K562 (cell line): ENCODE data around the gene EVL. TPM values are rescaled to one million over a fixed set of nuclear protein-coding genes. Genes with fewer than 3 reads are reported as not detected.

Source experiments
- ATAC-seq: fragments of 200-7000 bp; cut with Tn5 transposase; 3 replicates; pipeline ENCODE4 v1.9.1; 2020; ENCODE audit warnings: moderate library complexity
- BruUV-seq: library from RNA; stranded (reverse); fragments of 400-500 nt; replicated peaks from 2 replicates; lab custom pipeline; 2021; lab: Mats Ljungman, UMichigan
- CTCF ChIA-PET: fragments of 300-600 bp; formaldehyde crosslinking; extraction: SDS; loops from one replicate; lab custom pipeline; 2021; ENCODE audit warnings: low intra/inter-chr PET ratio; lab: Yijun Ruan, JAX
- POLR2A ChIA-PET: fragments of 300-600, 350-650 bp; sonication (Branson Sonifier 250); formaldehyde crosslinking; extraction: SDS; loops from one replicate; lab custom pipeline; 2021; ENCODE audit warnings: antibody characterized with exemption, inconsistent platforms; lab: Yijun Ruan, JAX
- DNase-seq, 4 experiments: peaks; one replicate each; pipeline versions ENCODE4 v3.0.0 to v3.0.0-alpha.2; 2011 to 2018; ENCODE audit warnings: low spot score in 3 of 4, mixed read lengths in 3 of 4; ENCODE audit errors: extremely low read depth in 1 of 4
- FAIRE-seq: peaks from 2 replicates; lab custom pipeline; 2011; peaks lifted over from hg19 to GRCh38; lab: Jason Lieb, UNC
- H2AFZ ChIP-seq: 2 replicates; pipeline ENCODE4 v1.6.0; 2011; ENCODE audit warnings: low read depth, low read length, control low read depth, inconsistent platforms
- H3K27ac ChIP-seq: fragments of 200-600 bp; 3 replicates; pipeline ENCODE4 v1.8.0; 2011; ENCODE audit warnings: low read depth, mild to moderate bottlenecking, control low read depth, inconsistent platforms, low read length, moderate library complexity, mixed read lengths; ENCODE audit errors: extremely low read depth
- H3K27me3 ChIP-seq, 2 experiments: fragments of 300-600 bp in 1 of 2; 2 replicates in 1 of 2; 3 replicates in 1 of 2; pipeline versions ENCODE4 v1.6.0 to v1.8.0; 2011; ENCODE audit warnings: inconsistent platforms in 2 of 2, low read length in 2 of 2, mild to moderate bottlenecking in 1 of 2, mixed read lengths in 1 of 2, moderate library complexity in 1 of 2; ENCODE audit not compliant: control insufficient read depth in 2 of 2, insufficient read depth in 2 of 2
- H3K36me3 ChIP-seq: fragments of 300-600 bp; 3 replicates; pipeline ENCODE4 v1.8.0; 2011; ENCODE audit warnings: mild to moderate bottlenecking, low read length, inconsistent platforms; ENCODE audit not compliant: control insufficient read depth, insufficient read depth
- H3K4me1 ChIP-seq, 2 experiments: fragments of 200-600 bp in 1 of 2; replicated peaks in 1 of 2; 2 replicates in 1 of 2; 3 replicates in 1 of 2; pipeline versions ENCODE4 v1.5.1 to v1.8.0; 2011; ENCODE audit warnings: inconsistent platforms in 2 of 2, low read length in 2 of 2, mild to moderate bottlenecking in 1 of 2, mixed read lengths in 1 of 2, moderate library complexity in 1 of 2; ENCODE audit not compliant: control insufficient read depth in 2 of 2, insufficient read depth in 2 of 2
- H3K4me2 ChIP-seq: 2 replicates; pipeline ENCODE4 v1.6.1; 2011; ENCODE audit warnings: low read length, control low read depth, inconsistent platforms, mixed read lengths; ENCODE audit not compliant: insufficient read depth
- H3K4me3 ChIP-seq: fragments of 200-600 bp; sonication (generic), shearing (Covaris generic); 2 replicates; pipeline ENCODE4 v1.5.1; 2016; ENCODE audit warnings: control low read depth, inconsistent platforms
- H3K79me2 ChIP-seq: fragments of 200-600 bp; 3 replicates; pipeline ENCODE4 v1.8.0; 2011; ENCODE audit warnings: low read length, inconsistent platforms; ENCODE audit not compliant: control insufficient read depth, insufficient read depth
- H3K9ac ChIP-seq, 2 experiments: 2 replicates each; pipeline versions ENCODE4 v1.6.0 to v1.6.1; 2011; ENCODE audit warnings: low read depth in 2 of 2, low read length in 2 of 2, control low read depth in 1 of 2, inconsistent platforms in 1 of 2, mild to moderate bottlenecking in 1 of 2, mixed read lengths in 1 of 2; ENCODE audit not compliant: insufficient read depth in 1 of 2
- H3K9me1 ChIP-seq: one replicate; pipeline ENCODE4 v1.6.0; 2011; ENCODE audit warnings: inconsistent platforms, mild to moderate bottlenecking, low read length, moderate library complexity; ENCODE audit not compliant: control insufficient read depth, insufficient read depth
- H3K9me3 ChIP-seq: replicated peaks from 2 replicates; pipeline ENCODE4 v1.5.1; 2011; ENCODE audit warnings: low read depth, low read length, inconsistent platforms; ENCODE audit not compliant: control insufficient read depth, insufficient read depth
- H4K20me1 ChIP-seq: replicated peaks from 2 replicates; pipeline ENCODE4 v1.6.1; 2011; ENCODE audit warnings: low read length, inconsistent platforms, mixed read lengths; ENCODE audit not compliant: control insufficient read depth, insufficient read depth
- ASH1L ChIP-seq: fragments of 450-650 bp; IDR thresholded peaks from 2 replicates; pipeline ENCODE4 v1.6.1; 2018; ENCODE audit warnings: borderline replicate concordance, mild to moderate bottlenecking, low read depth; ENCODE audit not compliant: partially characterized antibody
- GTF2A2 ChIP-seq: IDR thresholded peaks from 2 replicates; pipeline ENCODE4 v1.6.1; 2016; ENCODE audit warnings: mild to moderate bottlenecking, missing genetic modification characterization, missing compliant biosample characterization
- MLLT1 ChIP-seq, 2 experiments: fragments of 450-650 bp; IDR thresholded peaks; 2 replicates each; pipeline ENCODE4 v1.6.1; 2016
- NFE2 ChIP-seq: IDR thresholded peaks from 2 replicates; pipeline ENCODE4 v1.6.1; 2014; ENCODE audit warnings: antibody characterized with exemption, low read depth
- SOX6 ChIP-seq: fragments of 450-650 bp; IDR thresholded peaks from 2 replicates; pipeline ENCODE4 v1.6.1; 2014; ENCODE audit warnings: mild to moderate bottlenecking
- SP2 ChIP-seq: IDR thresholded peaks from 2 replicates; pipeline ENCODE4 v1.6.1; 2011; ENCODE audit warnings: mild to moderate bottlenecking, low read depth, low read length, moderate library complexity; ENCODE audit not compliant: poor library complexity, severe bottlenecking; ENCODE audit errors: extremely low read depth
- ZNF197 ChIP-seq: fragments of 200-800 bp; sonication (Bioruptor generic); IDR thresholded peaks from 2 replicates; pipeline ENCODE4 v1.6.1; 2016; ENCODE audit warnings: low read depth, missing genetic modification characterization, missing compliant biosample characterization
- ZNF280B ChIP-seq: fragments of 250-450 bp; sonication (Bioruptor Pico); IDR thresholded peaks from 2 replicates; pipeline ENCODE4 v1.5.1; 2021; ENCODE audit warnings: mild to moderate bottlenecking
- ZNF57 ChIP-seq: fragments of 450-650 bp; formaldehyde crosslinking; IDR thresholded peaks from 2 replicates; pipeline ENCODE4 v1.4.0; 2020; ENCODE audit warnings: mild to moderate bottlenecking, moderate library complexity
- ZZZ3 ChIP-seq: fragments of 450-650 bp; IDR thresholded peaks from 2 replicates; pipeline ENCODE4 v1.6.1; 2016; ENCODE audit warnings: antibody characterized with exemption, mild to moderate bottlenecking, moderate library complexity
- WGBS: fragments of 100-300 bp; shearing (Covaris generic); methylation state at CpG from one replicate; pipeline ENCODE4 v1.1.6; 2016; ENCODE audit warnings: low coverage, mixed read lengths; ENCODE audit not compliant: insufficient coverage; ENCODE audit errors: missing lambda C conversion rate; 5-methylcytosine and 5-hydroxymethylcytosine counted together
- in situ Hi-C: fragments of 300-500 bp; cut with MboI; formaldehyde crosslinking; loops from 4 replicates; pipeline ENCODE4 v1.15.0; 2018; ENCODE audit warnings: inconsistent platforms, mixed read lengths
- intact Hi-C: fragments of 100-400 bp; cut with micrococcal nuclease; formaldehyde crosslinking; loops from 2 replicates; pipeline ENCODE4 v1.14.2; 2022
- polyA plus RNA-seq, 8 experiments: library from polyadenylated mRNA; depleted of rRNA in 4 of 8; stranded (reverse) in 5 of 8; unstranded in 3 of 8; fragments of >200 nt; fragmentation: Nextera tagmentation in 2 of 8; fragmentation: Illumina TruSeq in 1 of 8; extraction: Ambion mirVana in 2 of 8; extraction: Trizol in 1 of 8; gene quantifications; 2 replicates each; pipeline versions ENCODE4 v1.2.1 to v1.2.3, GENCODE V29; 2011 to 2014; ENCODE audit warnings: inconsistent platforms in 1 of 8, missing spikeins in 1 of 8
- total RNA-seq, 7 experiments: library from RNA; depleted of rRNA in 6 of 7; stranded (reverse); fragments of >200 nt in 6 of 7; fragmentation: Illumina TruSeq in 2 of 7; extraction: Trizol in 2 of 7; gene quantifications; 2 replicates each; pipeline versions ENCODE4 v1.2.1 to v1.2.3, GENCODE V29; 2011 to 2021; ENCODE audit warnings: low replicate concordance in 1 of 7
- TF ChIP-seq, protein P1 (sequence below): fragments of 250-450 bp; sonication (Bioruptor Pico); IDR thresholded peaks from 2 replicates; pipeline ENCODE4 v1.4.0; 2020

The EVL gene
- total and polyA plus RNA-seq, 9 of the 15 experiments (the other 6 are each of a cell fraction or from before 2014, with no cell fraction given): 2.9 to 43.4 (median 23.9) TPM

DNA sequence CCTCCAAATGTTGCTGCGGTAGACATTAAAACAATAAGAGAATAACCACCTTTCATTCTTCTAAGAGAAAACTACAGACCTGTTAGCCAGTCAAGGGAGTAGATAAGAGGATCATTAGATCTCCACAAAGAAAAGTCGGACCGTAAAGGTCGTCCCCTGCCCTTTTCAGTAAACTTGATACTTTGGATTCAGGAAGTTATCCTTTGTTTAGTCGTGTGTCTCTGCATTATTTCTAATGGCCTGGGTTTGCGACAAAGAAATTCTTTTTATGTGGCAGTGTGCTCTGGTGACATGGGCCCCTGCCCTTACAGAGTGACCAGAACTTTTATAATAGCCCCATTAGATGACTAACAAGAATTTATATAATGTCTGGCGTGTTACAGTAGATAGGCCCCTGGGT is 44.6 kb upstream of the EVL start:
- H3K36me3 ChIP-seq: no peaks in the 10 kb centered on the region; the same call in 2 of the 3 replicates
- DNase-seq: no peak
- TF ChIP-seq GTF2A2: no peak
- TF ChIP-seq SP2: no peak
- TF ChIP-seq, protein P1, sequence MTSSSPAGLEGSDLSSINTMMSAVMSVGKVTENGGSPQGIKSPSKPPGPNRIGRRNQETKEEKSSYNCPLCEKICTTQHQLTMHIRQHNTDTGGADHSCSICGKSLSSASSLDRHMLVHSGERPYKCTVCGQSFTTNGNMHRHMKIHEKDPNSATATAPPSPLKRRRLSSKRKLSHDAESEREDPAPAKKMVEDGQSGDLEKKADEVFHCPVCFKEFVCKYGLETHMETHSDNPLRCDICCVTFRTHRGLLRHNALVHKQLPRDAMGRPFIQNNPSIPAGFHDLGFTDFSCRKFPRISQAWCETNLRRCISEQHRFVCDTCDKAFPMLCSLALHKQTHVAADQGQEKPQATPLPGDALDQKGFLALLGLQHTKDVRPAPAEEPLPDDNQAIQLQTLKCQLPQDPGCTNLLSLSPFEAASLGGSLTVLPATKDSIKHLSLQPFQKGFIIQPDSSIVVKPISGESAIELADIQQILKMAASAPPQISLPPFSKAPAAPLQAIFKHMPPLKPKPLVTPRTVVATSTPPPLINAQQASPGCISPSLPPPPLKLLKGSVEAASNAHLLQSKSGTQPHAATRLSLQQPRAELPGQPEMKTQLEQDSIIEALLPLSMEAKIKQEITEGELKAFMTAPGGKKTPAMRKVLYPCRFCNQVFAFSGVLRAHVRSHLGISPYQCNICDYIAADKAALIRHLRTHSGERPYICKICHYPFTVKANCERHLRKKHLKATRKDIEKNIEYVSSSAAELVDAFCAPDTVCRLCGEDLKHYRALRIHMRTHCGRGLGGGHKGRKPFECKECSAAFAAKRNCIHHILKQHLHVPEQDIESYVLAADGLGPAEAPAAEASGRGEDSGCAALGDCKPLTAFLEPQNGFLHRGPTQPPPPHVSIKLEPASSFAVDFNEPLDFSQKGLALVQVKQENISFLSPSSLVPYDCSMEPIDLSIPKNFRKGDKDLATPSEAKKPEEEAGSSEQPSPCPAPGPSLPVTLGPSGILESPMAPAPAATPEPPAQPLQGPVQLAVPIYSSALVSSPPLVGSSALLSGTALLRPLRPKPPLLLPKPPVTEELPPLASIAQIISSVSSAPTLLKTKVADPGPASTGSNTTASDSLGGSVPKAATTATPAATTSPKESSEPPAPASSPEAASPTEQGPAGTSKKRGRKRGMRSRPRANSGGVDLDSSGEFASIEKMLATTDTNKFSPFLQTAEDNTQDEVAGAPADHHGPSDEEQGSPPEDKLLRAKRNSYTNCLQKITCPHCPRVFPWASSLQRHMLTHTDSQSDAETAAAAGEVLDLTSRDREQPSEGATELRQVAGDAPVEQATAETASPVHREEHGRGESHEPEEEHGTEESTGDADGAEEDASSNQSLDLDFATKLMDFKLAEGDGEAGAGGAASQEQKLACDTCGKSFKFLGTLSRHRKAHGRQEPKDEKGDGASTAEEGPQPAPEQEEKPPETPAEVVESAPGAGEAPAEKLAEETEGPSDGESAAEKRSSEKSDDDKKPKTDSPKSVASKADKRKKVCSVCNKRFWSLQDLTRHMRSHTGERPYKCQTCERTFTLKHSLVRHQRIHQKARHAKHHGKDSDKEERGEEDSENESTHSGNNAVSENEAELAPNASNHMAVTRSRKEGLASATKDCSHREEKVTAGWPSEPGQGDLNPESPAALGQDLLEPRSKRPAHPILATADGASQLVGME: no peak
- no peak for TF ChIP-seq ASH1L
- no peak for TF ChIP-seq ZNF280B
- TF ChIP-seq ZNF197: no peak
- TF ChIP-seq MLLT1 (IDR thresholded peaks at IDR 0.05): no peak
- no peak for TF ChIP-seq ZNF57 (CRISPR knock-in tag)
- no peak for TF ChIP-seq SOX6
- no peak for TF ChIP-seq NFE2
- TF ChIP-seq ZZZ3: no peak
- TF ChIP-seq, all 486 proteins: peak for 0
- ATAC-seq: no peak
- Histone ChIP-seq H3K9ac (no peak overlapping the region), H3K27me3 (no peaks in the 10 kb centered on the region), H3K4me3 (no peak overlapping the region), H3K4me1 (peaks cover 29 to 39% of the 10 kb centered on the region in 2 experiments), H2AFZ (no peak overlapping the region), H3K27ac (no peak overlapping the region), H4K20me1 (peaks cover 9% of the 10 kb centered on the region; the same call in 1 of the 2 replicates), H3K9me3 (no peaks in the 10 kb centered on the region), H3K9me1 (no peaks in the 10 kb centered on the region), H3K4me2 (no peak overlapping the region), H3K79me2 (peaks cover 28% of the 10 kb centered on the region)
- CTCF ChIA-PET: no interaction called here
- POLR2A ChIA-PET: no interaction called here
- no peak for FAIRE-seq
- in situ Hi-C loops (no loop called here), intact Hi-C loops (no loop called here)
- 50% methylated on average over 7 of the region's 7 CpGs for WGBS
- BruUV-seq: no TSS peak
